Measurements from ENCODE around the gene ZFP90.

DNA sequence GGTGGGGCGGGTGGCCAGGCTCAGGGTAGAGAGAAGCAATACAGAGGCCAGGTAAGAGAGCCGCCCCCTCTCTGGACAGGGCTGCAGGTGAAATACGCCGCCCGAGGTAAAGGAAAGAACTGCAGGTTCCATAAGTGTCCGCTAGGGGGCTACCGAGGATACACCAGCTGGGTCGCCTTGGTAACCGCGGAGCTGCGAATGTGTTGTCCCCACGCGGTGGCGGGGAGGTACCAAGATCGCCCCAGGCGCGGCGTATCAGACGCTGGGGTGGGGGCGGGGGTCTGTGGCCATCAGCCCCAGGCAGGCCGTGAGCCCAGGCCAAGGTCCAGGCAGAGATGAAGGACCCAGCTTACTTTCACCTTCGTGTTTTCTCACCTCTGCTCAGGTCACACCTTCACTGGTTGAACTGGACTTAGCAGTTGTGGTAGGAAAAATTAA is 18.4 kb upstream of the ZFP90 start:
- TF ChIP-seq, protein P1, sequence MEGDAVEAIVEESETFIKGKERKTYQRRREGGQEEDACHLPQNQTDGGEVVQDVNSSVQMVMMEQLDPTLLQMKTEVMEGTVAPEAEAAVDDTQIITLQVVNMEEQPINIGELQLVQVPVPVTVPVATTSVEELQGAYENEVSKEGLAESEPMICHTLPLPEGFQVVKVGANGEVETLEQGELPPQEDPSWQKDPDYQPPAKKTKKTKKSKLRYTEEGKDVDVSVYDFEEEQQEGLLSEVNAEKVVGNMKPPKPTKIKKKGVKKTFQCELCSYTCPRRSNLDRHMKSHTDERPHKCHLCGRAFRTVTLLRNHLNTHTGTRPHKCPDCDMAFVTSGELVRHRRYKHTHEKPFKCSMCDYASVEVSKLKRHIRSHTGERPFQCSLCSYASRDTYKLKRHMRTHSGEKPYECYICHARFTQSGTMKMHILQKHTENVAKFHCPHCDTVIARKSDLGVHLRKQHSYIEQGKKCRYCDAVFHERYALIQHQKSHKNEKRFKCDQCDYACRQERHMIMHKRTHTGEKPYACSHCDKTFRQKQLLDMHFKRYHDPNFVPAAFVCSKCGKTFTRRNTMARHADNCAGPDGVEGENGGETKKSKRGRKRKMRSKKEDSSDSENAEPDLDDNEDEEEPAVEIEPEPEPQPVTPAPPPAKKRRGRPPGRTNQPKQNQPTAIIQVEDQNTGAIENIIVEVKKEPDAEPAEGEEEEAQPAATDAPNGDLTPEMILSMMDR (IDR thresholded peaks at IDR 0.05; ENCODE audit: low read depth, low read length) = peak; percentile 98
- no peak for TF ChIP-seq EZH2phosphoT487 (IDR thresholded peaks at IDR 0.05; ENCODE audit: low read depth)
